NCI-H187 (cell line): ENCODE measurements around the gene TTC22.

Experiments
- DNase-seq, 2 experiments: peaks; one replicate each; lab custom pipeline; 2025; lab: John Stamatoyannopoulos, UW

Gene TTC22

DNA sequence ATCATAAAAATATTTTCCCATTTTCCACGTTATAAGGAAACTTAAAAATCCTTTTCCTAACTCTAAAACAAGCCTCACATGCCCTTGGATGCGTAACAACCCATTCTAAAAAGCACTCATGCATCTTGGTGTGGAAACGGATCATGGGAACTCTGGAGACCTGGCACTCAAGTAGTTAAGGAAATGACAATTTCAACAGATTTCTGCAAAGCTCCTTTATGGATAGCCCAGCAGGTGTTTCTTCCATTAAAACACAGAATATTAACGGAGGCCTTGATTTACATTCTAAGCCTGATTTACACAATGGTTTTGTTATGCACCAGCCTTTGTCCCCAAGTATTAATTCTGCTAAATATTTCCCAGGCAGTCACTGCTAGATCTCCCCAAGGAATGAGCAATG is 49.7 kb downstream of the TTC22 start:
- DNase-seq: no peak

DNA sequence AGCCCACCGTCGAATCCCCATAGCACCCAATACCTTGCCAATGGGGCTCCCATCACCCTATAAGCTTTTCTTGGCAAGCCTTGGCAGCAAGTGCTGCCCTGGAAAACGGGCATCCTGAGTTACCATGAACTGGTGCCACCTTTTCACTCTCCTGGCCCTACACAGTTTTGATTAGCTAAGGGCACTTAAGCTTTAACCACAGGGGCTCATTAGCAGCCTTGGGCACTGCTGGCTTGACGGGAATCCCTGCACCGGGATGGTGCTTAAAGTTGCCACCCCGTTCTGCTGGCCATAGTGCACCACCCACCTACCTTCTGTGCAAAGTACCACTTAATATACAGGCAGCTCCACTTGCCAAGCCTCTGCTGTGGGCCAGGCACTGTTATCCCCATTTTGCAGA is 50.5 kb downstream of the TTC22 start:
- DNase-seq: no peak

DNA sequence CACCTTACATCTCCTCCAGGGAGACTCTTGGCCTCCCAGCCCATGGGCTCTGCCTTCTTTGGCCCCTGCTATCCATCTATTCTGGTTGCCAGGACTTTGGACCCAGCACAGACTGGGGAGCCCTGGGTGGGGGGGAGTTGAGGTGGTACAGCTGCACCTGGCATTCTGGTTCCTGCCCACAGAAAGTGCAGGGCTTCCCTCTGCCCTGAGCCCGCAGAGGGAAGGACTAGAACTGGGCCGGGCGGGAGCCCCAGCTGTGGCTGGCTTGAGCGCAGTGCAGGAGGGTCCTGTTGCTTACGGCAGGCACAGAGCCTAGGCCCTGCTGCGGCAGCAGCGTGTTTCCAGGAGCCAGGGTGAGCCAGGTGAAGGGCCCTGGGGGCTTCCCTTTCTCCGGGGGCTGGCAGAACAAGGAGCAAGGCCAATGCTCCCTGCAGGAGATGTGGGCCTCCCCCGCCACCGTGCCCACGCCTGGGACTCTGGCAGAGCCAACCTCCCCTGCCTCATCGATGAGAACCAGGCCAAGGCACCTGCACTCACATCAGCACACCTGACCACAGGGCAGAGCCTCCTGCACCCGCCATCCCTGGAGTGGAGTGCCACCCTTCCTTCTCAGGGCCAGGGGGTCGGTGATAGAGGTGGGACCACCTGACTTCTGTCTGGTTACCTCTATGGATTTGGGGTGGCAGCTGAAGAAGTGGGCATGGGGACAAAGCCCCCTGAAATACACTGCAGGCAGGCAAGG is 52.9 kb downstream of the TTC22 start:
- no peak for DNase-seq

DNA sequence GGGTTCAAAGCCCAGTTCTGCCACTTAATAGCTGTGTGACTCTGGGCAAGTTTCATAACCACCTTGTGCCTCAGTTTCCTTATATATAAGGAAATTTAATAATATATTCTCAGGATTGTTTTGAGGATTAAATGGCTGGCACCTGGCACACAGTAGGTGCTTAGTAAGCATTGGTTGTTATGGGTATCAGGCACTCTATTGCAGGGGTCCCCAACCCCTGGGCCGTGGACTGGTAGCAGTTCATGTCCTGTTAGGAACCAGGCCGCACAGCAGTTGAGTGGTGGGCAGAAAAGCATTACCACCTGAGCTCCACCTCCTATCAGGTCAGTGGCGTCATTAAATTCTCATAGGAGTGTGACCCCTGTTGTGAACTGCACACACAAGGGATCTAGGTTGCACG is 55.3 kb downstream of the TTC22 start:
- no peak for DNase-seq

DNA sequence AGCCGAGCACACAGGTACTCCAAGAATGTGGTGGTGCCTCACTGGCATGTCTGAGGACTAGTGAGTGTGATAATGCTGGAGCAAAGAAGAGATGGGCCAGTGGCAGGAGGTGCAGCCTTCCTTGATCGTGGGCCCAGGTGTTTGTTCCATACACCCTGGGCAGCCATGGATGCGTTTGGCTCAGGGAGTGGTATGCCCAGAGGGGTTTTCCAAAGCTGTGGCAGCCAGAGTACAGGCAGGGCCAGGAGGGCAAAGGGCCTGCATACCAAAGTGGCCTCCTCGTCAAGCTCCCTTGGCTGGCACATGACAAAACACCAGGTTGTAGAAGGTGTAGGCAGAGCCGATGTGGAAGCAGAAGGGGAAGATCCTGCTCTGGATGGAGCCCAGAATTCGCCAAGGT is 55.8 kb downstream of the TTC22 start:
- DNase-seq: no peak

DNA sequence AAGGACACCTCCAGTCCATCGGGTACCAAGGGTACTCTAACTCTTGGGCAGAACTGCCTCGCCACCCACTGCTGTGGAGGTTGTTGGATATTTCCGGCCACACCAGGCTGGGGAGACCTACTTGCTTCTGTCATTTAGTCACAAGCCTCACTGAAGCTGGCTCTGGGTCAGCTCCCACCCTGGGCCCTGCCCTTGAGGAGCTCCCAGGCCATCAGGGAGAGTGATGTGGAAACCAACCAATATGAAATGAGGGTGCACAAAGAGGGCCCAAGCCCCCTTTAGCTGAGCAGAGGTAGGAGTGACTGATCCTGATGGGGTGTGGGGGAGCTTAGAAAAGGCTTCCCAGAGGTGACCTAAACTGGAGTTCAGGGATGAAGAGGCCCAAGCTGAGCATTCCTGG is 56.4 kb downstream of the TTC22 start:
- DNase-seq: no peak

DNA sequence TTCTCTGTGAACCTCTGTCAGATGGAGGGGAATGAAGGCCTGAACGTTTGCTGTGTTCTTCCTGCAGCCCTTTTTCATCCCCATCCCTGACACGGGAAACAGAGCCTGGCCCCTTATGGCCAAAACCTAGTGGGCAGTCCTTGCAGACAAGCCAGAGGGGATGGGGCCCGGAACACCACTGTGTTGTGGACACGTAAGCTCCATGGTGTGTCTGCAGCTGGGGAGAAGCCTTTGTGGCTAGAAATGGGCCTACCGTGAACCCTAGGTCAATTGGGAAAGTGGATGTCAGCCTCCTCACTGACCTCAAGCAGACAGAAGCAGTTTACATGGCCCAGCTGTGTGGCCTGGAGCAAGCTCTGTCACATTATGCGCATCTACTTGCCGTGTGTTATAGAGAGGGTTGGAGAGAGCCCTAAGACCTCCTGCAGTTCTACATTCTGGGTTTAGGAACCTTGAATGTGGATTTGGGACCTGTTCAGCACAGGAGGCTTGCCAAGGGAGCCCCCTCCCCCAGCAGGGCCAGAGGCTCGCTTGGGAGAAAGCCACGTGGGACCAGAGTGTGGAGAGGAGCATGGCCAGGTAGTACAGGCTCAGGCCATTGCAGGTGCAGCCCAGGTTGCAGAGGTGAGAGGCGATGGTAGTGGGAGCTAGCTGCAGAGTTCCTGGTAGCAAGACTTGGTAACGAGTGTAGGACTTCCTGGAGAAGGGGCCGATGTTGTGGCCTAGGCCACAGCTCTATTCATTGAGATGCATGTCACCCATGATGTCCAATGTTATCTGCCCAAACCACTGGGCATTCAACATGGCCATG is 57.5 kb downstream of the TTC22 start:
- no peak for DNase-seq

DNA sequence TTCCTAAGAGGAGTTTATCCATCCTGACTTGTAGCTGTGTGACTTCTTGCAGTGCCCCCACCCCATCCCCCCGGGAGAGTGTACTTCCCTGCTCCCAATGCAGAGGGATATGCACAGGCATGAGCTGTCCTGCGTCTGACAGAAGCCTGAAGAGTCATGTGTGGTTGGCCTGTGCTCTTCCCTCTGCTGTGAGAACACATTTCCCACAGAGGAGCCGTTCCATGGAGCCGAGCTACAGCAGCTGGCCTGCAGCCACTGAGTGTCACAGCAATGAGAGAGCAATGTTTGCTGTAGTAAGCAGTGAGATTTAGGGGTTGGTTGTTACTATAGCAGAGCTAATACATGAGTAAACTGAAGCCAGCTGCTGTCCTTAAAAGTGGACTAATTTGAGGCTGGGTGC is 58.8 kb downstream of the TTC22 start:
- DNase-seq: no peak

DNA sequence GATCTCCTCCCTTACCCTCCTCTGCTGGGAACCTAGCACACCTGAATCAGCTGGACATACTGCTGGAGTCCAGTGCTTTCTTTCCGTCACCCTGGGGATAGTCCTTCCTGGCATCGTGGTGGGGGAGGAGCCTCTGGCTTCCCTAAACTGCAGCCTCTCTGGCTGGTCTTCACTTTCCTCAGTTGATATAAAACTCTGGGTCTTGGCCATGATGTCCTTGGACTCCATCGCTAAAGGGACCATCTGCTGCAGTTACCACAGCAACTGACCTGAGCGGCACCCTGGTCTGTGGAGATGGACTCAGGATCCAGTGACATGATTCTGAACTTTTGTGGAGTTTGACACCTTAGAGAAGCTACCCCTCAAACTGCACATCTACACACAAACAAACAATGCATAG is 59.6 kb downstream of the TTC22 start:
- no peak for DNase-seq

DNA sequence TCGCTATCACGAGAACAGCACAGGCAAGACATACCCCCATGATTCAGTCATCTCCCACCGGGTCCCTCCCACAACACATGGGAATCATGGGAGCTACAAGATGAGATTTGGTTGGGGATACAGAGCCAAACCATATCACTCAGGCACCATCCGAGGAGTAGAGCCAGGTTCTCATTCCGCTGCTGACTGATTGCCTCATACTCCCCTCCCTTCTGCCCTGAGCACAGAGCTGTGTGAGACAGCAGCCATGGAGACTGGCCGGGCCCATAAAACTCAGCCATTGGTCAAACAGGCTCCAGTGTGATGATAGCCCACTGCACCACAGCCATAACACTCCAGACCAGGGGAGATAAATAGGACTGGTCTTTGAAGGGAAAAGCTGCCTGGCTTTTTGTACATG is 62.9 kb downstream of the TTC22 start:
- no peak for DNase-seq

DNA sequence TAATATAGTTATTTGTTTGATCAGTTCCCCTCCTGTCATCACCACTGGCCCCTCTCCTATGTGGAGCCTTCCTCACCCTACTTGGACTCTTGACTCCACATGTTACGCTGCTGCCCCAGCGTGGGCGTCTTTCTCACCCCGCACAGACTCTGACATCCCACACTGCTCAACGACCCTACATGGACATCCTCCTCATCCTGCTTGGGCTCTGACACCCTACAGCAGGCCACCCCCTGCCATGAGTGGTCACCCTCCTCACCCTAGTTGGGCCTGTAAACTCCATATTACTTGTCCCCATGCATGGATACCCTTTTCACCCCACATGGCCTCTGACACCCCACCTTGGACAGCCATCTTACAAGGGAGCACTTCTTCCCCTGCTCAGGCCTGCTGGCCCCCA is 64.4 kb downstream of the TTC22 start:
- no peak for DNase-seq
